Measurements from ENCODE around the gene ST6GALNAC3. TPM values are rescaled to one million over a fixed set of nuclear protein-coding genes. Genes with fewer than 3 reads are reported as not detected.

ST6GALNAC3 gene
- total and polyA plus RNA-seq, 2 donors from 2014 or later = 8.8 to 15.8 TPM

DNA sequence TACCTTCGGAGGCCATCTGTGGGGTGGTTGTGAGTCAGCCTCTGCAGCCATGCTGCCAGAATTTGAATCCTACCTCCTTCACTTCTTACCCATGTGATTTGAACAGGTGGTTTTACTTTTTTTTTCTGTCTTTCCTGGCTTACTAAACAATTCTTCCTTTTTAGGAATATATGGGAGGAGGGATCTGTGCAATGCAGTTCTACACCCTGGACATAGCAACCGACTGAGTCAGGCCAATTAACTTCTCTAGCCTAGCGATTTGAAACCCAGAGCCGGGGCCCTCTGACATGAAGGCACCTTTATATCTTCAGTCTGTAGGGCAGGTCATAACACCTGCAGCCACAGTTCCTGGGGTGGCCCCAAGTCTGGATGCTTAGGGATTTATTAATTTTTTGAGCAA lies 83.6 kb downstream of the ST6GALNAC3 start:
- no peak for DNase-seq
- H3K4me1 ChIP-seq (ENCODE audit: control insufficient read depth in 2 of 3, insufficient read depth in 2 of 3, low read depth in 1 of 3, low read length in 3 of 3) = peaks cover 0 to 4% (median 0%) of the 10 kb centered on the region in 3 donors
- no peak for FAIRE-seq
- no peak overlapping the region for H3K27ac ChIP-seq (ENCODE audit: low read depth in 2 of 2, low read length in 2 of 2)
- no peak overlapping the region for H3K9ac ChIP-seq (ENCODE audit: low read length in 3 of 3)
- no peaks in the 10 kb centered on the region for H3K27me3 ChIP-seq (ENCODE audit: control insufficient read depth, insufficient read depth, low read length)
- intact Hi-C loops (cut with DNase I) = no loop called here
- H3K4me3 ChIP-seq (ENCODE audit: low read length in 3 of 3) = no peak overlapping the region
- TF ChIP-seq, protein P1, sequence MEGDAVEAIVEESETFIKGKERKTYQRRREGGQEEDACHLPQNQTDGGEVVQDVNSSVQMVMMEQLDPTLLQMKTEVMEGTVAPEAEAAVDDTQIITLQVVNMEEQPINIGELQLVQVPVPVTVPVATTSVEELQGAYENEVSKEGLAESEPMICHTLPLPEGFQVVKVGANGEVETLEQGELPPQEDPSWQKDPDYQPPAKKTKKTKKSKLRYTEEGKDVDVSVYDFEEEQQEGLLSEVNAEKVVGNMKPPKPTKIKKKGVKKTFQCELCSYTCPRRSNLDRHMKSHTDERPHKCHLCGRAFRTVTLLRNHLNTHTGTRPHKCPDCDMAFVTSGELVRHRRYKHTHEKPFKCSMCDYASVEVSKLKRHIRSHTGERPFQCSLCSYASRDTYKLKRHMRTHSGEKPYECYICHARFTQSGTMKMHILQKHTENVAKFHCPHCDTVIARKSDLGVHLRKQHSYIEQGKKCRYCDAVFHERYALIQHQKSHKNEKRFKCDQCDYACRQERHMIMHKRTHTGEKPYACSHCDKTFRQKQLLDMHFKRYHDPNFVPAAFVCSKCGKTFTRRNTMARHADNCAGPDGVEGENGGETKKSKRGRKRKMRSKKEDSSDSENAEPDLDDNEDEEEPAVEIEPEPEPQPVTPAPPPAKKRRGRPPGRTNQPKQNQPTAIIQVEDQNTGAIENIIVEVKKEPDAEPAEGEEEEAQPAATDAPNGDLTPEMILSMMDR (IDR thresholded peaks at IDR 0.05; ENCODE audit: borderline replicate concordance, extremely low read depth, insufficient read depth) = no peak
- H3K9me3 ChIP-seq (ENCODE audit: control insufficient read depth in 2 of 3, insufficient read depth in 1 of 3, low read length in 3 of 3) = no peaks in the 10 kb centered on the region
- no peaks in the 10 kb centered on the region for H3K36me3 ChIP-seq (ENCODE audit: control insufficient read depth in 2 of 3, insufficient read depth in 3 of 3, low read length in 3 of 3)

DNA sequence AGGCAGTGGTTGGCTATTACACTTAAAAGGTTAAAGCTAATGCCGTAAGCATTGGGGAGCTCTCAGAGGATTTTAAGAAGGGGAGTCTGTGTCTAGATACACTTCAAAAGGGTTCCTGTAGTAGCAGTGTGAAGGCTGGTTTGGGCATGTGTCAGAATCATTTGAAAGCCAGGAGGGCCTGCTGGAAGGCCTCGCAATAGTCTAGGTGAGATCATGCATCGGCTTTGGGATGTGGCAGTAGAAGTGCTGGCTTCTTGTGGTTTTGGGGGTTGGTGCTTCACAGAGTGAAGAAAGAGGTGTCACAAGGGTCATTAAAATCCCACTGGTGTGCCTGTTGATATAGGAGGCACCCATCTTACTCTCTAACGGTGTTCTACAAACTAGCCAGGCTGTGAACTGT lies 85.7 kb downstream of the ST6GALNAC3 start:
- Histone ChIP-seq H3K9ac (ENCODE audit: low read length in 3 of 3) (no peak overlapping the region), H3K27ac (ENCODE audit: low read depth in 2 of 2, low read length in 2 of 2) (no peak overlapping the region), H3K36me3 (ENCODE audit: control insufficient read depth in 2 of 3, insufficient read depth in 3 of 3, low read length in 3 of 3) (no peaks in the 10 kb centered on the region), H3K9me3 (ENCODE audit: control insufficient read depth in 2 of 3, insufficient read depth in 1 of 3, low read length in 3 of 3) (no peaks in the 10 kb centered on the region), H3K27me3 (ENCODE audit: control insufficient read depth, insufficient read depth, low read length) (no peaks in the 10 kb centered on the region), H3K4me3 (ENCODE audit: low read length in 3 of 3) (no peak overlapping the region), H3K4me1 (ENCODE audit: control insufficient read depth in 2 of 3, insufficient read depth in 2 of 3, low read depth in 1 of 3, low read length in 3 of 3) (no peaks in the 10 kb centered on the region)
- FAIRE-seq (no peak), DNase-seq (no peak)
- TF ChIP-seq, protein P1 (IDR thresholded peaks at IDR 0.05; ENCODE audit: borderline replicate concordance, extremely low read depth, insufficient read depth) = no peak
- intact Hi-C loops (cut with DNase I) = no loop called here

DNA sequence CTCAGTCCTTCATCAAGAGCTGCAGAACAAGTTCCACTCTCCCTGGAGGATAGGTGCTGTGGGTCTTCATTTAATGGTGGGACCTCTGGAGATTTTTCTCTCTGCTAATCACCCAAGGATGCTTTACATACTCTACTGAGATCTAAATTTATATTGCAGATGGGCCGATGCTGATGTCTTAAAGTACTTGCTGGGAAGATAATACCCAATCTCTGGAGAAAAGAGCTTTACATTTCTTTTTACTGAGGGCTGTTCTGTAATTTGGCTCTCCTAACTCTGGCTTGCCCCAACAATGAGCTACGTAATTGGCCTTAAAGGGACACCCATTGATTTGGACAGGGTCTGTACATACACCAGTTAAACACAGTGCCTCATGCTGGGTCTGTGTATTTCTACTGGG lies 86.9 kb downstream of the ST6GALNAC3 start:
- Histone ChIP-seq H3K27ac (ENCODE audit: low read depth in 2 of 2, low read length in 2 of 2) (no peak overlapping the region), H3K4me1 (ENCODE audit: control insufficient read depth in 2 of 3, insufficient read depth in 2 of 3, low read depth in 1 of 3, low read length in 3 of 3) (no peaks in the 10 kb centered on the region), H3K27me3 (ENCODE audit: control insufficient read depth, insufficient read depth, low read length) (no peaks in the 10 kb centered on the region), H3K36me3 (ENCODE audit: control insufficient read depth in 2 of 3, insufficient read depth in 3 of 3, low read length in 3 of 3) (no peaks in the 10 kb centered on the region), H3K9ac (ENCODE audit: low read length in 3 of 3) (no peak overlapping the region), H3K4me3 (ENCODE audit: low read length in 3 of 3) (no peak overlapping the region), H3K9me3 (ENCODE audit: control insufficient read depth in 2 of 3, insufficient read depth in 1 of 3, low read length in 3 of 3) (no peaks in the 10 kb centered on the region)
- TF ChIP-seq, protein P1 (IDR thresholded peaks at IDR 0.05; ENCODE audit: borderline replicate concordance, extremely low read depth, insufficient read depth) = no peak
- intact Hi-C loops (cut with DNase I) = no loop called here
- no peak for FAIRE-seq
- DNase-seq = no peak

DNA sequence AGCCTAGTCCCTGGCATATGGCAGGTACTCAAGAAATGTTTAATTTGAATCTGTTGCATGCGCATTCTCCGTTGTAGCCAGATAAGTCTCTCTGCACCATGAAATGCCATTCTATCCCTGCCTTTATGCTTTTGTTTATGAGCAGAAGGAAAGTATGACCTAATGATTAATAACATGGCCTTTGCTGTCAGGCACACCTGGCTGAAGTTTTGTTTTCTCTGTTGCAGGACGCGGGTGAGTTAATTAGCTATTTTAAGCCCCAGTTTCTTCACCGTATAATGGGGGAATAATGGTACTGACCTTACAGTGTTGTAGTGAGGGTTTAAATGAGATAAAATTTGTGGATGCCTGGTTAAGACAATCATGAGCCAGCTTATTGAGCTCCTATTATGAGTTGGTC lies 87.7 kb downstream of the ST6GALNAC3 start:
- TF ChIP-seq, protein P1 (IDR thresholded peaks at IDR 0.05; ENCODE audit: borderline replicate concordance, extremely low read depth, insufficient read depth) = no peak
- no peak for FAIRE-seq
- no peak overlapping the region for H3K9ac ChIP-seq (ENCODE audit: low read length in 3 of 3)
- intact Hi-C loops (cut with DNase I) = no loop called here
- DNase-seq = no peak
- no peaks in the 10 kb centered on the region for H3K4me1 ChIP-seq (ENCODE audit: control insufficient read depth in 2 of 3, insufficient read depth in 2 of 3, low read depth in 1 of 3, low read length in 3 of 3)
- H3K36me3 ChIP-seq (ENCODE audit: control insufficient read depth in 2 of 3, insufficient read depth in 3 of 3, low read length in 3 of 3) = no peaks in the 10 kb centered on the region
- no peaks in the 10 kb centered on the region for H3K27me3 ChIP-seq (ENCODE audit: control insufficient read depth, insufficient read depth, low read length)
- no peak overlapping the region for H3K27ac ChIP-seq (ENCODE audit: low read depth in 2 of 2, low read length in 2 of 2)
- no peaks in the 10 kb centered on the region for H3K9me3 ChIP-seq (ENCODE audit: control insufficient read depth in 2 of 3, insufficient read depth in 1 of 3, low read length in 3 of 3)
- no peak overlapping the region for H3K4me3 ChIP-seq (ENCODE audit: low read length in 3 of 3)

Measured in kidney (tissue), 14 donors.